Measurements from ENCODE around the gene PTP4A1. TPM values are rescaled to one million over a fixed set of nuclear protein-coding genes. Genes with fewer than 3 reads are reported as not detected.

Gene PTP4A1
- total RNA-seq, 1 experiment from 2014 or later, result 71.0 TPM

DNA sequence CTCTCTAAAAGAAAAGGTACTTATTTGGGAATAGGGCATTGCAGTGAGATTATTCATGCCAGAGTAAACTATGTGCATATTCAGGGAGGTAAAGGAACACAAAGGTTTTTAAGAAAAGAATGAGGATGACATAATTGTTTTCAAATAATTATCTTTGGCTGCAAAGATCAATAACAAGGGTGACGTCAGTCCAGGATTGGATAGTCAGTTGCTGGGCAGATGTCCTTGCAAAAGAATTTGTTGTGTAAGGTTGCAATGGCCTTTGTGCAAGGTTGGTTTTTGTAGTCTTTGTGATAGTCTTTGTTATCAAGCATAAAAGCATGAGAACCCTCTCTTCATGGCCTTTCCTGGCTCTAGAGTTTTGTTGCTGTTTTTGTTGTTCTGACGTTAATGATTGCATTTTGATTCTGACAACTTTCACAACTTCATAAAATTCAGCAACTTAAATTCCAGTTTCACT is 17.7 kb downstream of the PTP4A1 start:
- H3K27ac ChIP-seq (ENCODE audit: low read length), result no peak overlapping the region
- ATAC-seq, result no peak
- no peak for DNase-seq (ENCODE audit: low read depth, low spot score)
- H3K9me3 ChIP-seq (ENCODE audit: control insufficient read depth, insufficient read depth, low read depth, low read length), result no peaks in the 10 kb centered on the region
- no peaks in the 10 kb centered on the region for H3K27me3 ChIP-seq (ENCODE audit: control insufficient read depth, insufficient read depth, low read length)
- CTCF ChIA-PET, result no interaction called here
- POLR2A ChIA-PET, result no interaction called here
- no peak for TF ChIP-seq POLR2AphosphoS5 (IDR thresholded peaks at IDR 0.05; ENCODE audit: low read depth, low read length)
- no peak for TF ChIP-seq SIN3A (IDR thresholded peaks at IDR 0.05; ENCODE audit: borderline replicate concordance, insufficient read depth, low read depth, low read length)
- TF ChIP-seq, protein P1, sequence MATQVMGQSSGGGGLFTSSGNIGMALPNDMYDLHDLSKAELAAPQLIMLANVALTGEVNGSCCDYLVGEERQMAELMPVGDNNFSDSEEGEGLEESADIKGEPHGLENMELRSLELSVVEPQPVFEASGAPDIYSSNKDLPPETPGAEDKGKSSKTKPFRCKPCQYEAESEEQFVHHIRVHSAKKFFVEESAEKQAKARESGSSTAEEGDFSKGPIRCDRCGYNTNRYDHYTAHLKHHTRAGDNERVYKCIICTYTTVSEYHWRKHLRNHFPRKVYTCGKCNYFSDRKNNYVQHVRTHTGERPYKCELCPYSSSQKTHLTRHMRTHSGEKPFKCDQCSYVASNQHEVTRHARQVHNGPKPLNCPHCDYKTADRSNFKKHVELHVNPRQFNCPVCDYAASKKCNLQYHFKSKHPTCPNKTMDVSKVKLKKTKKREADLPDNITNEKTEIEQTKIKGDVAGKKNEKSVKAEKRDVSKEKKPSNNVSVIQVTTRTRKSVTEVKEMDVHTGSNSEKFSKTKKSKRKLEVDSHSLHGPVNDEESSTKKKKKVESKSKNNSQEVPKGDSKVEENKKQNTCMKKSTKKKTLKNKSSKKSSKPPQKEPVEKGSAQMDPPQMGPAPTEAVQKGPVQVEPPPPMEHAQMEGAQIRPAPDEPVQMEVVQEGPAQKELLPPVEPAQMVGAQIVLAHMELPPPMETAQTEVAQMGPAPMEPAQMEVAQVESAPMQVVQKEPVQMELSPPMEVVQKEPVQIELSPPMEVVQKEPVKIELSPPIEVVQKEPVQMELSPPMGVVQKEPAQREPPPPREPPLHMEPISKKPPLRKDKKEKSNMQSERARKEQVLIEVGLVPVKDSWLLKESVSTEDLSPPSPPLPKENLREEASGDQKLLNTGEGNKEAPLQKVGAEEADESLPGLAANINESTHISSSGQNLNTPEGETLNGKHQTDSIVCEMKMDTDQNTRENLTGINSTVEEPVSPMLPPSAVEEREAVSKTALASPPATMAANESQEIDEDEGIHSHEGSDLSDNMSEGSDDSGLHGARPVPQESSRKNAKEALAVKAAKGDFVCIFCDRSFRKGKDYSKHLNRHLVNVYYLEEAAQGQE (IDR thresholded peaks at IDR 0.05; ENCODE audit: insufficient read depth in 1 of 2, low read depth in 2 of 2, low read length in 1 of 2), result no peak
- TF ChIP-seq TCF7L2 (IDR thresholded peaks at IDR 0.05; ENCODE audit: low read depth, low read length), result no peak
- TF ChIP-seq, protein P2, sequence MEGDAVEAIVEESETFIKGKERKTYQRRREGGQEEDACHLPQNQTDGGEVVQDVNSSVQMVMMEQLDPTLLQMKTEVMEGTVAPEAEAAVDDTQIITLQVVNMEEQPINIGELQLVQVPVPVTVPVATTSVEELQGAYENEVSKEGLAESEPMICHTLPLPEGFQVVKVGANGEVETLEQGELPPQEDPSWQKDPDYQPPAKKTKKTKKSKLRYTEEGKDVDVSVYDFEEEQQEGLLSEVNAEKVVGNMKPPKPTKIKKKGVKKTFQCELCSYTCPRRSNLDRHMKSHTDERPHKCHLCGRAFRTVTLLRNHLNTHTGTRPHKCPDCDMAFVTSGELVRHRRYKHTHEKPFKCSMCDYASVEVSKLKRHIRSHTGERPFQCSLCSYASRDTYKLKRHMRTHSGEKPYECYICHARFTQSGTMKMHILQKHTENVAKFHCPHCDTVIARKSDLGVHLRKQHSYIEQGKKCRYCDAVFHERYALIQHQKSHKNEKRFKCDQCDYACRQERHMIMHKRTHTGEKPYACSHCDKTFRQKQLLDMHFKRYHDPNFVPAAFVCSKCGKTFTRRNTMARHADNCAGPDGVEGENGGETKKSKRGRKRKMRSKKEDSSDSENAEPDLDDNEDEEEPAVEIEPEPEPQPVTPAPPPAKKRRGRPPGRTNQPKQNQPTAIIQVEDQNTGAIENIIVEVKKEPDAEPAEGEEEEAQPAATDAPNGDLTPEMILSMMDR (IDR thresholded peaks at IDR 0.05), result no peak
- intact Hi-C loops (cut with micrococcal nuclease; ENCODE audit: unreplicated experiment) (no loop called here), in situ Hi-C loops (cut with HindIII; ENCODE audit: low pct_unique_long_range_greater_than_20kb, low sequenced_read_pairs) (no loop called here)
- no peaks in the 10 kb centered on the region for H3K36me3 ChIP-seq (ENCODE audit: control insufficient read depth, insufficient read depth, low read length)
- no TSS peak for BruUV-seq (replicated peaks)
- no peak overlapping the region for H3K4me3 ChIP-seq (ENCODE audit: low read depth in 2 of 2, low read length in 2 of 2)
- no peaks in the 10 kb centered on the region for H3K4me1 ChIP-seq (ENCODE audit: control insufficient read depth, insufficient read depth, low read length)

DNA sequence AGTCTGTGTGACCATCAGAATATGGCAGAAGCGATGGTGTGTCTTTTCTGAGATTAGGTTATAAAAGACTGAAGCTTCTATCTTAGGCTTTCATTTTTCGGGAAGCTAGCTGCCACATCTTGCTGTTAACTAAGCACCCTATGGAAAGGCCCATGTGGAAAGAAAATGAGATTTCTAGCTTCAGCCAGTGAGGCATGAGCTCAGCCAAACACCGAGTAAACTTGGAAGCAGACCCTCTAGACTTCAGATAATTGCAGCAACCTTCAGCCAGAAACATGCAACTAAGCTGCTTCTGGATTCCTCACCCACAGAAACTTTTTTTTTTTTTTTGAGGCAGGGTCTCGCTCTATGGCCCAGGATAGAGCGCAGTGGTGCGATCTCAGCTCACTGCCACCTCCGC is 20.6 kb downstream of the PTP4A1 start:
- CTCF ChIA-PET, result interaction anchor here (0.6 kb wide), 1 partner anchor 210 kb away, joined by 3 read pairs; no protein-coding TSS in a partner anchor
- POLR2A ChIA-PET, result no interaction called here
- in situ Hi-C loops (cut with HindIII; ENCODE audit: low pct_unique_long_range_greater_than_20kb, low sequenced_read_pairs), result no loop called here
- TF ChIP-seq, protein P2 (IDR thresholded peaks at IDR 0.05), result no peak
- no peak for TF ChIP-seq TCF7L2 (IDR thresholded peaks at IDR 0.05; ENCODE audit: low read depth, low read length)
- TF ChIP-seq SIN3A (IDR thresholded peaks at IDR 0.05; ENCODE audit: borderline replicate concordance, insufficient read depth, low read depth, low read length), result no peak
- no peak for TF ChIP-seq POLR2AphosphoS5 (IDR thresholded peaks at IDR 0.05; ENCODE audit: low read depth, low read length)
- TF ChIP-seq, protein P1 (IDR thresholded peaks at IDR 0.05; ENCODE audit: insufficient read depth in 1 of 2, low read depth in 2 of 2, low read length in 1 of 2), result no peak
- no peak for DNase-seq (ENCODE audit: low read depth, low spot score)
- H3K4me1 ChIP-seq (ENCODE audit: control insufficient read depth, insufficient read depth, low read length), result peaks cover 4% of the 10 kb centered on the region; the same call in 1 of the 2 replicates
- no peak overlapping the region for H3K4me3 ChIP-seq (ENCODE audit: low read depth in 2 of 2, low read length in 2 of 2)
- no peaks in the 10 kb centered on the region for H3K9me3 ChIP-seq (ENCODE audit: control insufficient read depth, insufficient read depth, low read depth, low read length)
- H3K27ac ChIP-seq (ENCODE audit: low read length), result no peak overlapping the region
- ATAC-seq, result no peak
- no TSS peak for BruUV-seq (replicated peaks)
- no peaks in the 10 kb centered on the region for H3K27me3 ChIP-seq (ENCODE audit: control insufficient read depth, insufficient read depth, low read length)
- no peaks in the 10 kb centered on the region for H3K36me3 ChIP-seq (ENCODE audit: control insufficient read depth, insufficient read depth, low read length)
- intact Hi-C loops (cut with micrococcal nuclease; ENCODE audit: unreplicated experiment), result no loop called here

All from Panc1 (cell line).